Measurements from ENCODE around the gene WDR87. TPM values are rescaled to one million over a fixed set of nuclear protein-coding genes. Genes with fewer than 3 reads are reported as not detected.

Gene WDR87
- total and polyA plus RNA-seq, 9 of the 15 experiments (the other 6 are each of a cell fraction or from before 2014, with no cell fraction given), result not detected

DNA sequence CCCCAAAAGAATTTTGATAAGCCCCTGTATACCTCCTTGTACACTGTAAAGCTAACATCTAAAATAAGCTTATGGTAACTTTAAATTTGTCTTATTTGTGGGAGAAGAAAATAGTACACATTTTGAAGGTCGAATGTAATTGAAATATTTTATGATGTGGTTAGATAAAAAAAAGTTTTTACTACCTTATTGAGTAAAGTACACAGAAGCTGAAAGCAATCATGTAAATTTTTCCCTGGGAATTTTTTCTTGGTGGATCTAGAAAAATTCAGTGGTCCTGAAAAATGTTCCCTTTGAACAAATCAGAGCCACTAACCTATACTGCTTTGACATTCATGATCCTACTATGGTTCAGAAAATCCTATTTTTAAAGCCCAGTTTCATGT lies 47.5 kb upstream of the WDR87 start:
- FAIRE-seq, result no peak
- Histone ChIP-seq H3K79me2 (ENCODE audit: control insufficient read depth, insufficient read depth, low read length) (no peaks in the 10 kb centered on the region), H3K9me3 (replicated peaks; ENCODE audit: control insufficient read depth, insufficient read depth, low read depth, low read length) (no peaks in the 10 kb centered on the region), H3K4me3 (no peak overlapping the region), H3K9me1 (ENCODE audit: control insufficient read depth, insufficient read depth, low read length) (no peaks in the 10 kb centered on the region), H3K9ac (ENCODE audit: insufficient read depth in 1 of 2, low read depth in 2 of 2, low read length in 2 of 2) (no peak overlapping the region), H2AFZ (ENCODE audit: low read depth, low read length) (no peak overlapping the region), H3K4me2 (ENCODE audit: insufficient read depth, low read length) (no peak overlapping the region), H3K27ac (ENCODE audit: extremely low read depth, low read depth, low read length) (no peak overlapping the region), H3K36me3 (ENCODE audit: control insufficient read depth, insufficient read depth, low read length) (no peaks in the 10 kb centered on the region), H3K27me3 (ENCODE audit: control insufficient read depth in 2 of 2, insufficient read depth in 2 of 2, low read length in 2 of 2) (peaks cover 0 to 5% of the 10 kb centered on the region in 2 experiments; a peak in 3 of 5 replicates), H4K20me1 (replicated peaks; ENCODE audit: control insufficient read depth, insufficient read depth, low read length) (no peaks in the 10 kb centered on the region), H3K4me1 (replicated peaks in 1 of 2; ENCODE audit: control insufficient read depth in 2 of 2, insufficient read depth in 2 of 2, low read length in 2 of 2) (peaks cover 0 to 3% of the 10 kb centered on the region in 2 experiments; a peak in 1 of 5 replicates)
- WGBS (ENCODE audit: insufficient coverage, low coverage, missing lambda C conversion rate), result 0% methylated on average over 1 of the region's 1 CpG
- no peak for DNase-seq (ENCODE audit: extremely low read depth in 1 of 4, low spot score in 3 of 4)
- ChIA-PET POLR2A (interaction anchor here (0.6 to 1.0 kb wide), 2 partner anchors 22 to 131 kb away, joined by 3 read pairs; no protein-coding TSS in a partner anchor), CTCF (ENCODE audit: low intra/inter-chr PET ratio) (no interaction called here)
- no TSS peak for BruUV-seq (replicated peaks)
- TF ChIP-seq ARID1B (IDR thresholded peaks at IDR 0.05) (no peak), NR4A1 (CRISPR knock-in tag; IDR thresholded peaks at IDR 0.05) (no peak), NR4A1 (tag; IDR thresholded peaks at IDR 0.05) (no peak), HDAC1 (IDR thresholded peaks at IDR 0.05) (no peak)
- TF ChIP-seq, protein P1, sequence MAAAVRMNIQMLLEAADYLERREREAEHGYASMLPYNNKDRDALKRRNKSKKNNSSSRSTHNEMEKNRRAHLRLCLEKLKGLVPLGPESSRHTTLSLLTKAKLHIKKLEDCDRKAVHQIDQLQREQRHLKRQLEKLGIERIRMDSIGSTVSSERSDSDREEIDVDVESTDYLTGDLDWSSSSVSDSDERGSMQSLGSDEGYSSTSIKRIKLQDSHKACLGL (CRISPR knock-in tag; IDR thresholded peaks at IDR 0.05; ENCODE audit: borderline replicate concordance, poor library complexity, severe bottlenecking), result no peak
- TF ChIP-seq, protein P2, sequence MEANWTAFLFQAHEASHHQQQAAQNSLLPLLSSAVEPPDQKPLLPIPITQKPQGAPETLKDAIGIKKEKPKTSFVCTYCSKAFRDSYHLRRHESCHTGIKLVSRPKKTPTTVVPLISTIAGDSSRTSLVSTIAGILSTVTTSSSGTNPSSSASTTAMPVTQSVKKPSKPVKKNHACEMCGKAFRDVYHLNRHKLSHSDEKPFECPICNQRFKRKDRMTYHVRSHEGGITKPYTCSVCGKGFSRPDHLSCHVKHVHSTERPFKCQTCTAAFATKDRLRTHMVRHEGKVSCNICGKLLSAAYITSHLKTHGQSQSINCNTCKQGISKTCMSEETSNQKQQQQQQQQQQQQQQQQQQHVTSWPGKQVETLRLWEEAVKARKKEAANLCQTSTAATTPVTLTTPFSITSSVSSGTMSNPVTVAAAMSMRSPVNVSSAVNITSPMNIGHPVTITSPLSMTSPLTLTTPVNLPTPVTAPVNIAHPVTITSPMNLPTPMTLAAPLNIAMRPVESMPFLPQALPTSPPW (CRISPR knock-in tag; IDR thresholded peaks at IDR 0.05), result no peak
- intact Hi-C loops (cut with micrococcal nuclease), result no loop called here
- in situ Hi-C loops (cut with MboI), result no loop called here
- ATAC-seq, result no peak

Measured in K562 (cell line).